Measurements from ENCODE around the gene CNTNAP1.

The CNTNAP1 gene

DNA sequence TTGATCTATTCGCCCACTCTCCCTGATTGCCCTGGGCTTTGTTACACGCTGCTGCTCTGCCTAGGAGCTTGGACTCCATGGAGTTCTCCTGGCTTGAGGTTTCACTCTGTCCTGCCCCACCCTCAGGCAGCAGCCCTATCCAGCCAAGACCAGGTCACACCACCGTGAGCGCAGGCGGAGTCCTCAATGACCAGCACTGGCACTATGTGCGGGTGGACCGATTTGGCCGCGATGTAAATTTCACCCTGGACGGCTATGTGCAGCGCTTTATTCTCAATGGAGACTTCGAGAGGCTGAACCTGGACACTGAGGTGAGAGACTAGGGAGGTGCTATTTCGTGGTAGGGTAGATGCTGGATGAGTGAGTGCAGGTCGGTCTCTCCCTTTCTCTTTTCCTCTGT is 3.5 kb downstream of the CNTNAP1 start:
- H3K4me1 ChIP-seq (ENCODE audit: control insufficient read depth, insufficient read depth, low read length, poor library complexity, severe bottlenecking), result peaks cover 23% of the 10 kb centered on the region
- H3K27me3 ChIP-seq (replicated peaks; ENCODE audit: control insufficient read depth, insufficient read depth, low read length, poor library complexity, severe bottlenecking), result peaks cover 13% of the 10 kb centered on the region
- H3K9me3 ChIP-seq (ENCODE audit: control insufficient read depth, low read length), result no peaks in the 10 kb centered on the region
- no peaks in the 10 kb centered on the region for H3K36me3 ChIP-seq (ENCODE audit: control insufficient read depth, insufficient read depth, low read length)
- H3K4me3 ChIP-seq (ENCODE audit: insufficient read depth, low read depth, low read length, poor library complexity, severe bottlenecking), result no peak overlapping the region
- H3K27ac ChIP-seq (ENCODE audit: insufficient read depth, low read length, poor library complexity, severe bottlenecking), result no peak overlapping the region
- DNase-seq, result no peak

DNA sequence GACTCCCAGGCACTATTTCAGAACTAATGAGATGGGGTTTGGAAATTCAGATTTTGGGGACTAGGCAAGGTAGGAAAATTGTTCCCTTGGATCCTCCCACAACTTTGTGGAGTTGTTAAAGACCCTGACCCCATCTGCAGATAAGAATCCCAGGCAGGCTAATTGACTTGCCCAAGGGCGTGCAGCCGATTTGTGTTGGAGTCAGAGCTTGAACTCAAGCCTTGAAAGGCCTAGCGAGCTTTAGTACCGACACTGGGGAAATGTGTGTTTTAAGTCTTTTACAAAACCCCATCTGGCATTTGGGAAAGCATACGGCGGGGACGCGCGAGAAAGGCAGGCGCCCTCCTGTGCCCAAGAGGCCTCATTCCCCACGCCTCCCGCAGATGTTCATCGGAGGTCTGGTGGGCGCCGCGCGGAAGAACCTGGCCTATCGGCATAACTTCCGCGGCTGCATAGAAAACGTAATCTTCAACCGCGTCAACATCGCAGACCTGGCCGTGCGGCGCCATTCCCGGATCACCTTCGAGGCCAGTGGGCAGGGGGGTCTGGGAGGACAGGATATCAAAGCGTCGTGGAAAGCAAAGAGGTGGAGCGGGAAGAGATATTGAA is 4.3 kb downstream of the CNTNAP1 start:
- Histone ChIP-seq H3K9me3 (ENCODE audit: control insufficient read depth, low read length) (no peaks in the 10 kb centered on the region), H3K4me1 (ENCODE audit: control insufficient read depth, insufficient read depth, low read length, poor library complexity, severe bottlenecking) (peaks cover 18% of the 10 kb centered on the region), H3K27ac (ENCODE audit: insufficient read depth, low read length, poor library complexity, severe bottlenecking) (no peak overlapping the region), H3K27me3 (replicated peaks; ENCODE audit: control insufficient read depth, insufficient read depth, low read length, poor library complexity, severe bottlenecking) (peaks cover 8% of the 10 kb centered on the region), H3K4me3 (ENCODE audit: insufficient read depth, low read depth, low read length, poor library complexity, severe bottlenecking) (no peak overlapping the region), H3K36me3 (ENCODE audit: control insufficient read depth, insufficient read depth, low read length) (no peaks in the 10 kb centered on the region)
- DNase-seq, result no peak

DNA sequence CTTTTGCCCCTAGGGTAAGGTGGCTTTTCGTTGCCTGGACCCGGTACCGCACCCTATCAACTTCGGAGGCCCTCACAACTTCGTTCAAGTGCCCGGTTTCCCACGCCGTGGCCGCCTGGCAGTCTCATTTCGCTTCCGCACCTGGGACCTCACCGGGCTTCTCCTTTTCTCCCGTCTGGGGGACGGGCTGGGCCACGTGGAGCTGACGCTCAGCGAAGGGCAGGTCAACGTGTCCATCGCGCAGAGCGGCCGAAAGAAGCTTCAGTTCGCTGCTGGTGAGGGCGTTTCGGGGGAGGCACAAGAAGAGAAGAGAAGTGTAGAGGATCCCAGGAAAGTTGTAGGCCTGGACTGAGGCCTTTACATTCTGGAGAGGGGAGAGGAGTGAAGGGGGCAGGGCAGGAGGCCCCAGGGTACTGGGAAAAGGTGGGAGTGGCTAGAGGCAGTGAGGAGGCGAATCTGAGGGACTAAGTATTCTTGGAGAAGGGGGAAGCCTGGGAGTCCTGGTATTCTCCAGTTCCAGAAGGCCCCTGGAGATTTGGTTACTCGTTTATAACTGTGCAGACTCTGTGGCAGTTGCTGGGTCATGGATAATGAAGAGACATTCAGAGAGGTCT is 5.5 kb downstream of the CNTNAP1 start:
- H3K27me3 ChIP-seq (replicated peaks; ENCODE audit: control insufficient read depth, insufficient read depth, low read length, poor library complexity, severe bottlenecking), result no peaks in the 10 kb centered on the region
- H3K36me3 ChIP-seq (ENCODE audit: control insufficient read depth, insufficient read depth, low read length), result no peaks in the 10 kb centered on the region
- H3K9me3 ChIP-seq (ENCODE audit: control insufficient read depth, low read length), result no peaks in the 10 kb centered on the region
- no peak overlapping the region for H3K27ac ChIP-seq (ENCODE audit: insufficient read depth, low read length, poor library complexity, severe bottlenecking)
- peaks cover 7% of the 10 kb centered on the region for H3K4me1 ChIP-seq (ENCODE audit: control insufficient read depth, insufficient read depth, low read length, poor library complexity, severe bottlenecking)
- DNase-seq, result no peak
- H3K4me3 ChIP-seq (ENCODE audit: insufficient read depth, low read depth, low read length, poor library complexity, severe bottlenecking), result no peak overlapping the region

DNA sequence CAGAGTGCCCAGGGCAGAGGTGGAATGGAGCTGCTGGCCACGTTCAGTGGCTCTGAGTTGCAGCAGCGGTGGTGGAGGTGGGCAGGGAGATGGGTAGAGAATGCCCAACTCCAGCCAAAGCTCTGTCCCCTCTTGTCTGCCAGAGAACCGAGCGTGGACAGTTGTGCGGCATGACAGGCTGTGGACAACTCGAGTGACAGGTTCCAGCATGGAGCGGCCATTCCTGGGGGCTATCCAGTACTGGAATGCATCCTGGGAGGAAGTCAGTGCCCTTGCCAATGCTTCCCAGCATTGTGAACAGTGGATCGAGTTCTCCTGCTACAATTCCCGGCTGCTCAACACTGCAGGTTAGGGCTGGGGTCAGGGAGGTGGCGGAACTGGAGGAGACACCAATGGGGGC is 8.3 kb downstream of the CNTNAP1 start:
- DNase-seq, result no peak
- Histone ChIP-seq H3K4me1 (ENCODE audit: control insufficient read depth, insufficient read depth, low read length, poor library complexity, severe bottlenecking) (no peaks in the 10 kb centered on the region), H3K36me3 (ENCODE audit: control insufficient read depth, insufficient read depth, low read length) (no peaks in the 10 kb centered on the region), H3K4me3 (ENCODE audit: insufficient read depth, low read depth, low read length, poor library complexity, severe bottlenecking) (no peak overlapping the region), H3K27ac (ENCODE audit: insufficient read depth, low read length, poor library complexity, severe bottlenecking) (no peak overlapping the region), H3K9me3 (ENCODE audit: control insufficient read depth, low read length) (no peaks in the 10 kb centered on the region), H3K27me3 (replicated peaks; ENCODE audit: control insufficient read depth, insufficient read depth, low read length, poor library complexity, severe bottlenecking) (no peaks in the 10 kb centered on the region)

DNA sequence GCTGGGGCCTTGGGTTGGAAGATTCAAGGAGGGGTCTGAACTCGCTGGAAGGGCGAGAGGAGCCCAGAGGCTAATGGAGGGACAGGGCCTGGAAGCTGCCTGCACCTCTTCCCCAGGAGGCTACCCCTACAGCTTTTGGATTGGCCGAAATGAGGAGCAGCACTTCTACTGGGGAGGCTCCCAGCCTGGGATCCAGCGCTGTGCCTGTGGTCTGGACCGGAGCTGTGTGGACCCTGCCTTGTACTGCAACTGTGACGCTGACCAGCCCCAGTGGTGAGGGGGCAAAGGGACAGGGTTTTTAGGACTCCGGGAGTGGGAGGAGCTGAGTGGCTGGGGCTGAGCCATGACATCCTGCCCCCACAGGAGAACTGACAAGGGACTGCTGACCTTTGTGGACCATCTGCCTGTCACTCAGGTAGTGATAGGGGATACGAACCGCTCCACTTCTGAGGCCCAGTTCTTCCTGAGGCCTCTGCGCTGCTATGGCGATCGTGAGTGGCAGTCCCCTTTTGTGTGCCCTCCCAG is 8.8 kb downstream of the CNTNAP1 start:
- Histone ChIP-seq H3K27ac (ENCODE audit: insufficient read depth, low read length, poor library complexity, severe bottlenecking) (no peak overlapping the region), H3K27me3 (replicated peaks; ENCODE audit: control insufficient read depth, insufficient read depth, low read length, poor library complexity, severe bottlenecking) (no peaks in the 10 kb centered on the region), H3K4me3 (ENCODE audit: insufficient read depth, low read depth, low read length, poor library complexity, severe bottlenecking) (no peak overlapping the region), H3K36me3 (ENCODE audit: control insufficient read depth, insufficient read depth, low read length) (no peaks in the 10 kb centered on the region), H3K9me3 (ENCODE audit: control insufficient read depth, low read length) (no peaks in the 10 kb centered on the region), H3K4me1 (ENCODE audit: control insufficient read depth, insufficient read depth, low read length, poor library complexity, severe bottlenecking) (no peaks in the 10 kb centered on the region)
- DNase-seq, result no peak

DNA sequence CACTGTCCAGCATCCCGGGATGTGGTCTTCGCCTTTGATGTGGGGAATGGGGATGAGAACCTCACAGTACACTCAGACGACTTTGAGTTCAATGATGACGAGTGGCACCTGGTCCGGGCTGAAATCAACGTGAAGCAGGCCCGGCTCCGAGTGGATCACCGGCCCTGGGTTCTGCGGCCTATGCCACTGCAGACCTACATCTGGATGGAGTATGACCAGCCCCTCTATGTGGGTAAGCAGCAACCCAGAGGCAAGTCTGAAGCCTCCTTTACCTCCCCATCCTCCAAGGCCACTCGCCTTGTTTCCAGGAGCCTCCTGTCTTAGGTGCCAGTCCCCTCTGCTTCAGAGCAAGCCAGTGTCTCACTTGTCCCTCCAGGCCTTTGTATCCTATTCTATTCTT is 10.2 kb downstream of the CNTNAP1 start:
- peaks cover 2% of the 10 kb centered on the region for H3K36me3 ChIP-seq (ENCODE audit: control insufficient read depth, insufficient read depth, low read length)
- no peak for DNase-seq
- H3K4me3 ChIP-seq (ENCODE audit: insufficient read depth, low read depth, low read length, poor library complexity, severe bottlenecking), result no peak overlapping the region

DNA sequence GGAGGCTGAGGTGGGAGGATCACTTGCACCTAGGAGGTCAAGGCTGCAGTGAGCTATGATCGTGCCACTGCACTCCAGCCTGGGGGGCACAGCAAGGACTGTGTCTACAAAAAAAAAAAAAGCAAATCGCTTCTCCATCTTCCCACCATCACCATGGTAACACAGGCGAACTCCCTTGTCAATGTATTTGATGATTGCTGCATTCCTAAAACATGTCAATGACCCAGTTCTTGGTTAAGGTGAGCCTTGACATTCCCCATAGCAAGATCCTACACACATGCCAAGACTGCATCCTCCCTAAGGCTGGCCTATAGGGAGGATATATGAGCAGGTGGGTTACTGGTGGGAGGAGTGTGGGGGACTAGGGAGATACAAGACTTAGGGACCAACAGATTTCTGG is 12.2 kb downstream of the CNTNAP1 start:
- DNase-seq, result no peak
- no peak overlapping the region for H3K4me3 ChIP-seq (ENCODE audit: insufficient read depth, low read depth, low read length, poor library complexity, severe bottlenecking)
- no peaks in the 10 kb centered on the region for H3K9me3 ChIP-seq (ENCODE audit: control insufficient read depth, low read length)
- no peak overlapping the region for H3K27ac ChIP-seq (ENCODE audit: insufficient read depth, low read length, poor library complexity, severe bottlenecking)
- no peaks in the 10 kb centered on the region for H3K4me1 ChIP-seq (ENCODE audit: control insufficient read depth, insufficient read depth, low read length, poor library complexity, severe bottlenecking)
- H3K27me3 ChIP-seq (replicated peaks; ENCODE audit: control insufficient read depth, insufficient read depth, low read length, poor library complexity, severe bottlenecking), result no peaks in the 10 kb centered on the region
- peaks cover 8% of the 10 kb centered on the region for H3K36me3 ChIP-seq (ENCODE audit: control insufficient read depth, insufficient read depth, low read length)

More for the DNA sequence above, 10.2 kb downstream of the CNTNAP1 start:
- Histone ChIP-seq H3K27me3 (replicated peaks; ENCODE audit: control insufficient read depth, insufficient read depth, low read length, poor library complexity, severe bottlenecking) (no peaks in the 10 kb centered on the region), H3K9me3 (ENCODE audit: control insufficient read depth, low read length) (no peaks in the 10 kb centered on the region), H3K4me1 (ENCODE audit: control insufficient read depth, insufficient read depth, low read length, poor library complexity, severe bottlenecking) (no peaks in the 10 kb centered on the region), H3K27ac (ENCODE audit: insufficient read depth, low read length, poor library complexity, severe bottlenecking) (no peak overlapping the region)

DNA sequence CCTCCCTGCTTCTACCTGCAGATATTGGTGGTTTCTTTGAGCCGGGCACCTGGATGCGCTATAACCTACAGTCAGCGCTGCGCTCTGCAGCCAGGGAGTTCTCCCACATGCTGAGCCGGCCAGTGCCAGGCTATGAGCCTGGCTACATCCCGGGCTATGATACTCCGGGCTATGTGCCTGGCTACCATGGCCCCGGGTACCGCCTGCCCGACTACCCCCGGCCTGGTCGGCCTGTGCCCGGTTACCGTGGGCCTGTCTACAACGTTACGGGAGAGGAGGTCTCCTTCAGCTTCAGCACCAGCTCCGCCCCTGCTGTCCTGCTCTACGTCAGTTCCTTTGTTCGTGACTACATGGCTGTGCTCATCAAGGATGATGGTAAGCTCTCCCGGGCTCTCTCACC is 13.2 kb downstream of the CNTNAP1 start:
- Histone ChIP-seq H3K4me1 (ENCODE audit: control insufficient read depth, insufficient read depth, low read length, poor library complexity, severe bottlenecking) (no peaks in the 10 kb centered on the region), H3K27me3 (replicated peaks; ENCODE audit: control insufficient read depth, insufficient read depth, low read length, poor library complexity, severe bottlenecking) (no peaks in the 10 kb centered on the region), H3K9me3 (ENCODE audit: control insufficient read depth, low read length) (no peaks in the 10 kb centered on the region), H3K36me3 (ENCODE audit: control insufficient read depth, insufficient read depth, low read length) (peaks cover 10% of the 10 kb centered on the region), H3K4me3 (ENCODE audit: insufficient read depth, low read depth, low read length, poor library complexity, severe bottlenecking) (no peak overlapping the region), H3K27ac (ENCODE audit: insufficient read depth, low read length, poor library complexity, severe bottlenecking) (no peak overlapping the region)
- no peak for DNase-seq

DNA sequence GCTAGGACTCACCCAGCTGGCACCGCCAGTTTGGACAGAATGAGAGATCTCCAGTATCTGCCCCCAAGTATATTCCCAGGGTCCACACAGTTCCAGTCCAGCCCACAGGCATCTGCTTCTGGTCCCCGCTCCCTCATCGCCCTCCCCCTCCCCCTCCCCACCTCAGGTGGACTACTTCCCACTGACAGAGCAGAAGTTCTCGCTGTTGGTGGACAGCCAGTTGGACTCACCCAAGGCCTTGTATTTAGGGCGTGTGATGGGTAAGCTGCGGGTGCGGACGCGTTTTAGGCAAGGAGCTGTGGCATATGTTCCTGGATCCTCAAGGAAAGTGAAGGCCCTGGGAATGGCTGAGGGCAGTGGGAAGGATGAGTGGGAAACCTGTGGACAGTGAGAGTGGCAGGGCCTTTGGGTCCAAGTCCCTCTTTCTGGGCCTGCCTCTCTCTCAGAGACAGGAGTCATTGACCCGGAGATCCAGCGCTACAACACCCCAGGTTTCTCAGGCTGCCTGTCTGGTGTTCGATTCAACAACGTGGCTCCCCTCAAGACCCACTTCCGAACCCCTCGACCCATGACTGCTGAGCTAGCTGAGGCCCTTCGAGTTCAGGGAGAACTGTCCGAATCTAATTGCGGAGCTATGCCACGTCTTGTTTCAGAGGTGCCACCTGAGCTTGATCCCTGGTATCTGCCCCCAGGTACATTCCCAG is 14.9 kb downstream of the CNTNAP1 start:
- no peaks in the 10 kb centered on the region for H3K27me3 ChIP-seq (replicated peaks; ENCODE audit: control insufficient read depth, insufficient read depth, low read length, poor library complexity, severe bottlenecking)
- H3K4me1 ChIP-seq (ENCODE audit: control insufficient read depth, insufficient read depth, low read length, poor library complexity, severe bottlenecking), result no peaks in the 10 kb centered on the region
- H3K9me3 ChIP-seq (ENCODE audit: control insufficient read depth, low read length), result no peaks in the 10 kb centered on the region
- H3K27ac ChIP-seq (ENCODE audit: insufficient read depth, low read length, poor library complexity, severe bottlenecking), result no peak overlapping the region
- H3K36me3 ChIP-seq (ENCODE audit: control insufficient read depth, insufficient read depth, low read length), result peaks cover 26% of the 10 kb centered on the region
- DNase-seq, result no peak
- no peak overlapping the region for H3K4me3 ChIP-seq (ENCODE audit: insufficient read depth, low read depth, low read length, poor library complexity, severe bottlenecking)

DNA sequence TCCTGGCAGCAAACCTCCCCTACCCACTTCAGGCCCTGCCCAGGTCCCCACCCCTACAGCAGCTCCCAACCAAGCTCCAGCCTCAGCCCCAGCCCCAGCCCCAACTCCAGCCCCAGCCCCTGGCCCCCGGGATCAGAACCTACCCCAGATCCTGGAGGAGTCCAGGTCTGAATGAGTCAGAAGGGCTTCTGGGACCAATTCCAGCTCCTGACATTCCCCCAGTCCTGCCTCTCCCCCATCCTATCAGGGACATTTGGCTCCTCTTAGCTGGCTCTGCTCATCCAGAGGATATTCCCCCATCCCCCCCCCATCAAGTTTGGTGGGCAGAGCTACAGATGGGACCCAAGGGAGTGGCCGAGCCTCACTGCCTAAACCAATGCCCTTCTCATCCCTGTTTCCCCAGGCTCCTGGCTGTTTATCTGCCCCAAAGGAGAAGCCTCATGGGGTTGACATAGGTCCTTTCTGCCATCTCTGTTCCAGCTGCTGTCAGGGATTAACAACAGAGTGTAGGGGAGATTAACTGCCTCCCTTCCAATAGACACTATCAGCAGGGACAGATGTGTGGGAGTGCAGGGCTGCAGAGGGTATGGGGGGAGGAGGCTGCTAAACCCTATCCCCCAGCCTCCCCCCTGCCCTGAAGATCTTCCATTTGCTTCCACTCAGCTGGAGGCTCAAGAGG is 16.5 kb downstream of the CNTNAP1 start:
- H3K4me3 ChIP-seq (ENCODE audit: insufficient read depth, low read depth, low read length, poor library complexity, severe bottlenecking), result no peak overlapping the region
- H3K27me3 ChIP-seq (replicated peaks; ENCODE audit: control insufficient read depth, insufficient read depth, low read length, poor library complexity, severe bottlenecking), result no peaks in the 10 kb centered on the region
- no peak for DNase-seq
- peaks cover 41% of the 10 kb centered on the region for H3K36me3 ChIP-seq (ENCODE audit: control insufficient read depth, insufficient read depth, low read length)
- no peaks in the 10 kb centered on the region for H3K4me1 ChIP-seq (ENCODE audit: control insufficient read depth, insufficient read depth, low read length, poor library complexity, severe bottlenecking)
- H3K9me3 ChIP-seq (ENCODE audit: control insufficient read depth, low read length), result no peaks in the 10 kb centered on the region
- no peak overlapping the region for H3K27ac ChIP-seq (ENCODE audit: insufficient read depth, low read length, poor library complexity, severe bottlenecking)
